Stimulated activated CD4-positive, alpha-beta T cell treated with anti-CD3 and anti-CD28 coated beads, Interleukin-4, amount 100 ng/mL, for 24 hours (primary cell): ENCODE data around the gene DLGAP1.

Source experiments
- DNase-seq: peaks from one replicate; pipeline ENCODE4 v3.0.0-alpha.2; 2020

DLGAP1 gene

DNA sequence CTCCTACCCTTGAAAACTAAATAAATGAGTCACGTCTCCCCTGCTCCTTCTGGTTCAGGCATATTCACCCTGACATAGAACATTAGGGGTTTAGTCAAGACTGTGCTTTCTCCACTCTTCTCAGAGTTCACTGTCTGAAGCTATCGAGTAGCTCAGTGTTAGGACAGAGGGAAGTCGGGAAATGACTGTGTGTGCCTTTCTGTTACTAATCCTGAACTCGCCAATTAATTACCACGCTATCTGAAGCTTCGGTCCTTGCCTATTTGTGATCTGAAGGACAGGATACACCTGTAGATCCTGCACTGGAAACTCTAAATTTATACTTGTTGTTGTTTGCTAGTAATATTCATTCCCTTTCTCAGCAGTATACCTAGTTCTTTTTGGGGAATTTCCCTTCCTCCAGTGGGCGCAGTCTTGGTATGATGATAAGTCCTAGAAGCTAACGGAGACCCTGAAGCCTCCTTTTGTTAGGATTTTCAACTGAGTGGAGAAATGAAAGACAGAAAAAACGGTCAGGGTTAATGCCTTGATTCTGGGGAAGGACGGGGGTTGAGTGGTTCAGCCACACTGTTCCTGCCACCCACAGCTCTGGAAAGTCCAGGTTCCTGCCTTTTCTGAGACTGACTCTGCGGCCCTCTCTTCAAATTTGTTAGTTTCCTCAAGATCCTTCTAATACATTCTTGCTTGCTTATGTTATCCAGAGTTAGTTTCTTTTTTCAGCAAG lies 218.0 kb downstream of the DLGAP1 start:
- DNase-seq = no peak

DNA sequence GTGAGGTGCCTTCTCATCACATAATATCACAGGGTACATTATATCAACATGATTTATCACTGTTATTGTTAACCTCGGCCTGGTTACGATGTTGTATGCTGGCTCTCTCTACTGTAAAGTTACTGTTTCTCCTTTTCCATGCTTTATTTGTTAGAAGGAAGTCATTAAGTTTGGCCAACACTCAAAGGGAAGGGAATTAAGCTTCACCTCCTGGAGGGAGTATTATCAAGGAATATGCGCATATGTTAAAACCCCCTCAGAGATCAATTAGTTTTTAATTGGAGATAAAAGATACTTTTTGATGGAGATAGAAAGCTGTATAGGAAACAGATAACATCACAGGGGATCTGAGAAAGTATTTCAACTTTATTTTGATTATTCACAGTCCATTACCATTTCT lies 221.6 kb downstream of the DLGAP1 start:
- no peak for DNase-seq

DNA sequence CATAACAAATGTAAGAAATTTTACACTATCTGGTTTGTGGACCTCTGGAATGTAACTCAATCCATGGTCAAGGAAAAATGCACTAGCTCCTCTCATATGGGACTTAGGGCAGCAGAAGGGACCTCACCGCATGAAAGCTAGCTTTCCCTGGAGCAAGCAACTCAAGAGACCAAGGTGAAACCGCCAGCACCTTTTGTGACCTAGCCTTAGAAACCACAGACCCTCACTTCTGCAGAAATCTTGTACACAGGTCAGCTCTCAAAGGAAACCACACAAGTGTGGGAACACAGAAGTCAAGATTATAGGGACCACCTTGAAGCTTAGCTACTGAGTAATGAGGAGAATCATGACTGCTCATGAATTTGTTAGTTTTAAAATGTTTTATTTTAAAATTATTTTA lies 222.5 kb downstream of the DLGAP1 start:
- no peak for DNase-seq

DNA sequence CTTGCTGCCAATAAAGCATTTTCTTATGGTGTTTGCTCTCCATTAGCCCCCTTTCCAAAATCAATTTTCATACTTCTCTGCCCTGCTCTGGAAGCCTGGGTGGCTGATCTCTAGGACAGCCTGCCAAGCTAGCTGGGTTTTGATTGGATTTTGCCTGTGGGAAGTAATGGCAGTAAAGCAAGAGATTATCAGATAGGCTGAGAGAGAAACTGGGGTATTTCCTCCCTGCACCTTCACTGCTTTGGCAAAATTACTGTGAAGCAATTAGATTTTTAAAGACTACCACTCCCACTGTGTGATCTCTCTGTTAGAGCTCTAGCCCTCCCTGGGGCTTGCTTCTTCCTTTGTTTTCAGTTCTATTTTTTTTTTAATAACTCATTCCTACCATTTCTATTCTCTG lies 223.8 kb downstream of the DLGAP1 start:
- no peak for DNase-seq

DNA sequence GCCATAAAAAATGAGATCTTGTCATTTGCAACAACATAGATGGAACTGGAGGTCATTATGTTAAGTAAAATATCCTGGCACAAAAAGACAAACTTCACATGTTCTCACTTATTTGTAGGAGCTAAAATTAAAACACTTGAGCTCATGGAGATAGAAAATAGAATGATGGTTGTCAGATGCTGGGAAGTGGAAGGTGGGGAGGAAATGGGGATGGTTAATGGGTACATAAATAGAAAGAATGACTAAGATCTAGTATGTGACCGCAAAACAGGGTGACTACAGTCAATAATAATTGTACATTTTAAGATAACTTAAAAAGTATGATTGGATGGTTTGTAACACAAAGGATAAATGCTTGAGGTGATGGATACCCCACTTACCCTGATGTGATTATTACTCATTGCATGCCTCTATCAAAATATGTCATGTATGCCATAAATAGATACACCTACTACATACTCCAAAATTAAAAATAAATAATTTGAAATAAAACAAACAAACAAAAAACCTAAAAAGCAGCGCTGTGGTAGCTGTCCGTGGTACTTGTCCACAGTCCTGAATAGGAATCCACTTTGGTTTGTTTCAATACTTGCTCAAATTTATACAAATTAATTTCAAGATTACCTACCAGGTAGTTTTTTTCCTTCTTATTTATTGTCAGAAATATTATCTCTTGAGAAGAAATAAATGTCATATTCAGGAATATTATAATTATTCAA lies 224.5 kb downstream of the DLGAP1 start:
- no peak for DNase-seq

DNA sequence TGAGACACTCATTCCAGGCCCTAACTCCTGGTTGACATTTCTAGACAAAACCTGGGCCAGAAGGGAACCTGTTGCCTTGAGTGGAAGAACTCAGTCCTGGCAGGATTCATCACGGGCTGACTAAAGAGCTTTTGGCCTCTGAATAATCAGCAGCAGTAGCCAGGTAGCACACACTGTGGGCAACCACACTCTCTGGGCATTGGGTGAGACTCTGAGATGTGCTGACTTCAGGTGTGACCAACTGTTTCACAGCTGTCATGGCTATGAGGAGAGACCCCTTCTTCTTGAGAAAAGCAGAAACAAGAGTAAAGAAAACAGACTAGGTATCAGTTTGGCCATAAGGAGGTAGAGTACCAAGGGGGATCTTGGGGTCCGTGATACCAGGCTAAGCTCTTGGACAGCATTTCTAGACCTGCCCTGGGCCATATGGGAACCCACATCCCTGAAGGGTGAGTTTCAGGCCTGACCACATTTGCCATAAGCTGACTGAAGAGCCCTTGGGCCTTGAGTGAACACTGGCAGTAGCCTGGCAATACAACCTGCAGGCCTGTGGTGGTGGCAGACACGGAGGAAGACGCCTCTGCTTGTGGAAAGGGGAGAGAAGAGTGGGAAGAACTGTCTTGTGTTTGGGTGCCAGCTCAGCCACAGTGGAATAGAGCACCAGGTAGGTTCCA lies 230.9 kb downstream of the DLGAP1 start:
- no peak for DNase-seq

DNA sequence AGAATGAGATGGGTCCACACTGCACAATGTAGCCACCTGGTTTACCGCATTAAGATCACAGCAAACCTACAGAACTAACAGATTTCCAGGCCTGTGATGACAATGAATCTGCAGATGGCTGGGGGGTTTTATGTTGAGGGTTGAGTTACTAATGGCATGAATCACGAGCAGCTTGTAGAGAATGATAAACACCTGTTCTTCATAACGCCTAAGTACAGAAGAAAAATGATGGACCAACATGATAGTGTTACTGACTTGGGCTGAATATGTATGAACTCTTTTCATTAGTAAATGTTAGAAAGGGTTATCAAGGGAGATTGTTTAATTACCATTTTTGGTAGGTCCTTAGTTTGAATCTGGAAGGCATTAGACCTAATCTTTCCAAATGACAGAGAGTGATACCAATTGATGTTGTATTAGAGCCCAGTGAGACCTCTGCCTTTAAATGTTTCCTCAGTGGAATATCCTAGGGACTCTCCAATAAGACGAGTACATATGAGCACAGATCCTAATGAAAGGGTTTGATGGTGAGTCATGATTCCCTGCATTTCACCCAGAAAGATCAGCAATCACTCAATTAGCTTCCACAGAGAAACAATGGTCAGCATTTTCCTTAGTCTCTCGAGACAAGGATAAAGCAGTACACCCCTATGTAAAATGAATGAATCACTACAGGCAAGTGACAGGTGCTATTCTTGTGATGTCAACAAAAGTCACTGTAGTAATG lies 243.8 kb downstream of the DLGAP1 start:
- DNase-seq = no peak

DNA sequence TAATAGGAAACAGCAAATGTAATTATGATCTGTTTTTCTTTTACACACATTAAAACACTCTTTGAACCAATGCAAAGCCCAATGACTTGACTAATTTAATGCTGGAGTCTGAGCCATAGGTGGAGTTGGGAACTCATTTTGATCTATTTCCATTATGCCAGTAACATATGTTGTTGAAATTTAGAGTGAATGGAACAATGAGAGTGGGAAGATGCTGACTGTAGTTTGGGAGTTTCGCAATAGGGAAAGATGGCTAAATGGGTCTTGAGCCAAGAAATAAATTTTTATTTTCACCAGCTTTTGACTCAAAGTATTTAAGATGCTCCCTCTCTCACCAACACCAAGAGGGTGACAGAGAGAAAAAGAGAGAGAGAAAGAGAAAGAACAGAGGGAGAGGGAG lies 246.7 kb downstream of the DLGAP1 start:
- DNase-seq = no peak

DNA sequence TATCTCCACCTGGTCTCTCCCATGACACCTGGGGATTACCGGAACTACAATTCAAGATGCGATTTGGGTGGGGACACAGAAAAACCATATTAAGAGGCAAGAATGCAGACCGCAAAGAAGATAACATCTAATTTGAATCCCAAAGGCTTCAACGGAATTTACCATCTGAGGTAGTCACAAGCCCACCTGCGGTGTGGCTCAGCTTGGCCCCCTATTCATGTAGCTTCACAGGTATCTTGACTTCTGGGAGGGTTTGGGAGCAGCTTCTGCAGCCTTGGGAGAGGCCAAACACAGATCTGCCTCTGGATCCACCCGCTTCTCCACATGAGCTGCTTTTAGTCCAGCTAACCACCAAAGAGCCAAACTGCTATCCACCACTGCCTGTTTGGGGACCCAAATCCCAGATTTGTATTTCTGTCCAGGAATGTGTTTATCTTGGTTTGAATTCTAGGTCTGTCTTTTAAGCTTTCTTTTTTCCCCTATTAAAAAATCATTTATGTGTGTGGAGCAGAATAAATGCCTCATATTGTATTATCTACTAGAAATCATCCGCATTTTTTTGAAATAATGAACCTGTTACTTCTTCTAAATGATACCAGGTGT lies 247.6 kb downstream of the DLGAP1 start:
- no peak for DNase-seq

DNA sequence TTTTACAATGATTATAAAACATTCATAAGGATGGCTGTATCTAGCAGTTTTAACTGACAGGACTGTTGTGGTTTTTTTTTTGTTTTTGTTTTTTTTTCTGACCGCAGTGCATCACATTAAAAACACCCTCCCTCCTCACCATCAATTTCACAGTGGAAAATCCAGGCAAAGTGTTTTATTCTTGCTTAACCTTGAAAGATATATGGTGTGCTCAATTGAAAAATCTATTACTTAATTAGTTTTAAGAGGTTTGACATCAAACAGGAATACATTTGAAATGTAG lies 250.7 kb downstream of the DLGAP1 start:
- DNase-seq = no peak

DNA sequence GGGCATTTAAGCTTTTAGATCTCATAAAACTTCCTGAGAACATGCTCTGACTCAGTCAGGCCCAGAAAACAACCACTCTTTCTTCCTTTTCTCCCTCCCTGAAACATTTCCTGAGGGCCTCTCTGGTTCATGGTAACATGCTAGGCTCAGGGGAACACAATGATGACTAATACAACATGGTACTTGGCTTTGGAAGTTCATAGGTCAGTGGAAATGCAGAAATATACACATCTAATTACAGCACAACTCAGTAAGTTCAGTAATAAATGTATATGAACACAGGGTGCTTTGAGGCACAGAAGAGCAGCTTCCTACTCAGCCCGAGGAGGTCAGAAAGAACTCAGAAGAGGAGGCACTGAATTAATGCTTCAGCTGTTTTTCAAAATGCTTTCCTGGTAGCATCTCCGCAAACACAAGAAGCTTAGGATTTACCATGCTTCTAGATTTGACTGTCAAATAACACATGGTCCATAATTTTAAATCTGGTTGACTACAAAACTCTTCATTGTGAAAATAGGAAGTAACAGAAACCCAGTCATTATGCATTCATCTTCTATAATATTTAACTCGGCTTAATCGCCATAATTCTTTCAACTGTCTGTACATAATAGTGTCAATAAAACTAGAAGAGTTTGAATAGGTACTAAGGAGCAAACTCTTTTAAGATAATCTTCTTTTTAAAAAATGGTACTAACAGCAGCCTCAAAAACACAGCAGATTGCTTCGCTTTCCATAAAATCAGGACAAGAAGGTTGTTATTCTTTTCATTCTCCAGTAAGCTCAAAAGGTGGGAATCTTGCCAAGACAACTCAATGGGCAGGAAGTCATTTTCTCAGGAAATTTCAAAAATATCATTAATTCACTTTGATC lies 251.3 kb downstream of the DLGAP1 start:
- DNase-seq = no peak

DNA sequence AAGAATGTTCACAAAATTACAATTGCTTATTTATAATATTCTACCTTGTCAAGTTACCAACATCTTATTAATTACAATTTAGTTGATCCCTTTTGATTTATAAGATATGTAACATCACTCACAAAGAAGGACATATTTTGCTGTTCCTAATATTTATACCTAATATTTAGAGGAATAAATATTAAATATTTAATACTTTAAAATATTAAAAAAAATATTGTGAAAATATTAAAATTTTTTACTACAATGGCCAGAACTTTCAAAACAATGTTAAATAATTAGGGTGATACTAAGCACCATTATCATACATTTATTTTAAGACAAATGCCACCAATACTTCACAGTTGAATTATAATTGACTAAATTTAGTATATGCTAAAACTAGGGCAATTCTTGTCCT lies 254.7 kb downstream of the DLGAP1 start:
- no peak for DNase-seq

DNA sequence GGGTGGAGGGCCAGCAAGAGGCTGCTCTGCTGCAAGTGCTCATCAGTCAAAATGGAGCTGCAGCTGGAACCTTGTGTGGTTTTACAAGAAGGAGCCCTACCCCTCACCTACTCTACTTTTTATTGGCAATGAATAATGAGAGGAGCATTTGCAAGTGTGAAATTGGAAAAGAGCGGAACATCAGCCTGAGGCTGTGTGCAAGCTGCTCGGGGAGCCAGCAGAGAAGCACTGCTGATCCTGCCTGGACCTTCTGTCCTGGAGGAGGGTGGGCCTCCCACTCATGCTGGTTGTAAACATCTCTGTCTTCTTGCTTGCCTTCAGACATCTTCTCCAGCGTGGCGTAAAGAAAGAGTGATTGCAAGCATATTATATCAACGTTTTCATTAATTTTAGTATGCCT lies 256.2 kb downstream of the DLGAP1 start:
- DNase-seq = no peak

DNA sequence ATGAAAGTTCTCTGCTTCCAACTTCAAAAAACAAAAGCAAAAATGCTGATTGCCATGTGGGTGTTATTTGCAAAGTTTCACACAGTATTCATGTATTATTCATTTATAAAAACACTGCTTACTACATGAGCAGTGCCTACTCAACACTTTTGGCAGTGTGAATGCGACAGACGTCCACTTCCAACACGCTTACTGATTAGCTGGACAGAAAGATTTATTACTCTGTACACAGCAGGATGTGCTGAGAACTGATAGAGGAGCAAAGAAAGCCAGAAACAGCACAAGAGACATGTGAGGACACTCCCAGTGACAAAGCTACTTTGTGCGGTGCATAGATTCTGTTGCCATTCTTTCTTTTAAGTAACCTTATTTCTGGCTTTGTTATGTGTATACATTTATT lies 258.8 kb downstream of the DLGAP1 start:
- no peak for DNase-seq

DNA sequence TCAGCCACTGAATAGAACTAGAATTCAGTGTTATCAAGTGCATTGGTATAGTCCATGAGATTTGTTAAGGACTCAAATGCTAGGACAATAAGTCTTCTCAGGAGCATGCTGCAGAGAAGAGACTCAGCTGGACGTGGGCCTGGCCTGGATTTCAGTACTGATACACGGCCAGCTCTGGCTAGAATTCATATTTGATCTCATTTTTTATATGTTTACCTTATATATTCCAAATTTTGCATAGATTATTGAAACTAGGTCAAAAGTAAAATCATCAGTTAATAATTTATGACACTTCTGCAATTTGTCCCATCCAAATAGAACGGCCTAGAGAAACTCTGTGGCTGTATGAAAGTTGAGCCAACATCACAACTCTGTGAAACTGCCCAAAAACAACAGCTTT lies 262.0 kb downstream of the DLGAP1 start:
- DNase-seq = no peak

DNA sequence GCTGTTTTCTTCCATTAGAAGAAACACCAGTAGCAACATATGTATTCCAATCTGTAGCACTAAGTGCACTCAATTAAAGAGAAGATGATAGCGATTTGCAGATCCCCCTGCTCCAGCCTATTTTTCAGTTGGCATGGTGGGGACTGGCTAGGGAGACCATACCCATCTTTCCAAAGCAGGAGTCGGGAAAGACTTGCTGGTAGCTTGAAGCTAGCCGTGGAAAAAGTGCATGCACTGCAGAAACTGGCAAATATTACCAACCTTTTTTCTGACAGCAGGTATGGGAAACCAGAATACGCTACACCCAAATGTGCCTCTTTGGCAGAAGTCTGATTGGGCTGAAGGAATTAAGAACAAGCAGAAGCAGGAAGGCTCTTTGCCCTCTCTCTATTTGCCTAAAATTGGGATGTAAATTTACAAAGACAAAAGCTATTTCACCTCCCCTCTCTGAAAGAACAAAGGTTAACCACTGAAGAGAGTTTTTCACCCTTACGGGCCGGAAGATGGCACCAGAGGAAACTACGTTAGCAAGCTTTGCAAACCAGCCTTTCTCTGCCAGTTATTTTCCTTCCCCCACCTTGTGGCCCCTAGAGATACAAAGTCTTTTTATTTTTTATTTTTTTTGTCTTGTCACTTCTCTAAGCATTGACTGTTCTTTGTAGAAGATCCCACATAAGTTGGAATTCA lies 273.1 kb downstream of the DLGAP1 start:
- no peak for DNase-seq

DNA sequence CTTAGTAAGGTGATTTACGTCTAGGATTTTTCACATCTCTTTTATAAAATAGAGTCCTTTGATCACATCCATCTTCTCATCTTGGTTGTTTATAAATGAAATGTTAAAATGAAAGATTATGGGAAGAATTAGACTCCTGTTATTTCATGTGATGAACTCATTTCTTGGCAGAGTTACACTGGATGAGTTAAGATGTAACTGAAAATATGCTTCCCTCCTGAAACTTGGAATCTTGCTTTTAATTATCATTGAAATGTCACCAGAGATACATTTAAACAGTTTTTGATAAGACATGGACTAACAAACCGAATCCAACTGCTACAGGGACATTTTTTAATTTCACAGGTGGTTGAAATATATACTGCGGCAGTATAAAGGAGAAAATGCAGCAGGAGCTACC lies 274.0 kb downstream of the DLGAP1 start:
- DNase-seq = no peak

DNA sequence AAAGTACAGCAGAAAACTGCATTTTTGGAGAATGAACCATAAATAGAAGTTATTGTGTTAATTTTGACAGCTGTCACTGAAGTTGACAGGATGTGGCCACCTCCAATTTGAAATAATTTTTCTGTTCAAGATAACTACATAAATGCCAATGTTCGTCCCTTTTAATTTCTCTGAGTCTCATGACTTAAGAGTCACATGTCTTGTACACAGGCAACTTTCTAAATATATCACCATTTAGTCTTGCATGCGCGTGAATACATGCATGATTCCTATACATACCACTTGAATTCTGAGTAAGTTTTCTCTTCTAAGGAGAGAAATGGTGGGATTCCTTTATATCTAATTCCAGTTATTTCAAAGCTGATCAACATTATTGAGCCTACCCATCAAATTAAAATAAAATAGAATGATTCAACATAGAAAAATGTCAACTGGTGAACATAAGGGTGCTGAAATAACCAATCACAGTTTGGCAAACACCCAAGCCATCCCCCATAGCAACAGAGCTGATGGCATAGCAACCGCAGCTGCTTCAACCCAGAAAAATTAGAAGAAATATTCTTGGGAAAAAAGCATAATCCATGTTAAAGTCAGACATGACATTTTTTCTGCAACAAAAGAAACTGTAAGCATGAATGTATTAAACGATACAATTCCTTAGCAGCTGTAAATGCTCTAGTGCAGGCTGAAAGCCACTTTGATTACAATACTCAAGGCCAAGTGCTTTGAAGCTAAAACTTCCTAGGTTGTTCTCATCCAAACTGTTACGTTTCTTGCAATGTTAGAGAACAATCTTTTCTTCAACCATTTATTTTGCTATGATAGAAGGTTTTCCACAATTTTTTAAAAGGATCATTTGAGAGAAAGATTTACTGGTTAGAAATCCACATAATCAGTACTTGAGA lies 282.7 kb downstream of the DLGAP1 start:
- DNase-seq = no peak

DNA sequence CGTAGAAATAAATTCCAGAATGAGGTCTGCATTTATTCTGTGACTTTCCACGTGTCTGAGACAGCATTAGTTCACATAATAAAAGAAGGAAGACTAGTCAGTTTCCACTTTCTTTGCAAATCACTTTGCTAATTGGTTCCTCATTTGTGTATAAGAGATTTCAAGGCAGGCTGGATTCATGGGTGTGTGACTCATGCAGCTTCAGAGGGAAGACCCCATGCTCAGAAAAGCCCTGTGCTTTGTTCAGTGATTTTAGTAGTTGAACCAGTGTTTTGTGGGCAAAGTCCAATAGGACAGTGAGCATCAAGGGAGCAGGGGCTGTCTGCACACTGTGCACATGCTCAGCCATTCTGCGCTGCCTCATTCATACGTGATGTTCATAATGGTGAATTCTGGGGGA lies 297.8 kb downstream of the DLGAP1 start:
- DNase-seq = no peak

DNA sequence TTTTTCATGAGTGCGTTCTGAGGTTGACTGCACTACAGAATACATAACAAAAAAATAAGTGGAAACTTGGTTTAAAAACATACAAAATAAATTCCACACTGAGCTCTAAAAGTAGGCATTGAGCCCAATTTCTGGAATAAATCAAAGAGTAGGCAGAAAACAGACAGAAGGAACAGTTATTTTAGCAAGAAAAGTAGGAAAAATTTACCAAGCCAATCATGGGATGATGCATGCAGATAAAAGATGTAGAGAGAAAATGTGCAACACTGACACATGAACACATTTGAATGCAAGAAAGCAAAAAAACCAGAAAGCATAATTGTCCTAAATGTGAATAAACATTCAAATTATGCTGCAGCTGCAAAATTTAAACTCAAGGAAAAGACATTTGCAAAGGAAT lies 308.3 kb downstream of the DLGAP1 start:
- no peak for DNase-seq

DNA sequence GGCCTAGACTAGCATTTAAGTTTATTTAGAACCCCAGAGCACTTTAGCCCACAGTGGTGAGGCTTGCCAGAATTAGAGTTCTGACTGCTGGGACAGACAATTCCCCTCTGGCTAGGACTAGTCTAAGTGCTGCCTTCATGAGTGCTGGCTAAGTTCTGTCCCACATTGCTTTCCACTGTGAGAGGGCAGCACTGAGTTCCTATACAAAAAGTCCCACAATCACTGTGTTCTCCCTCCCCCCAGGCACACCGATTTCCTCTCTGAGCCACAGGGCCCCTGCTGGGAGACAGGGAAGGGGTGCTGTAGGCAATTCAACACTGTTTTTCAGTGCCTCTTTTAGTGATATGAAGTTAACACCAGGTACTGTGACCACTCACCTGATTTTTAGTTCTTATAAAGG lies 310.9 kb downstream of the DLGAP1 start:
- DNase-seq = no peak
